ENCODE results near the gene LMF1. TPM values are rescaled to one million over a fixed set of nuclear protein-coding genes. Genes with fewer than 3 reads are reported as not detected.

Gene LMF1
- total and polyA plus RNA-seq, 2 of the 8 experiments (the other 6 are each of a cell fraction or from before 2014, with no cell fraction given) = 3.5 to 9.1 TPM

- H3K14ac ChIP-seq (ENCODE audit: insufficient read length) = no peak overlapping the region
- no peak overlapping the region for H2BK120ac ChIP-seq (replicated peaks; ENCODE audit: low read depth, low read length)
- no peak overlapping the region for H2BK5ac ChIP-seq (ENCODE audit: low read depth, low read length)
- no peak overlapping the region for H4K91ac ChIP-seq (replicated peaks; ENCODE audit: insufficient read length, low read length)
- H3K27me3 ChIP-seq (replicated peaks in 1 of 4; ENCODE audit: control insufficient read depth in 3 of 4, extremely low read depth in 1 of 4, insufficient read depth in 3 of 4, low read length in 3 of 4) = no peaks in the 10 kb centered on the region
- H3K27ac ChIP-seq (ENCODE audit: low read depth, low read length) = no peak overlapping the region
- no peaks in the 10 kb centered on the region for H3K23me2 ChIP-seq (ENCODE audit: low read depth, low read length)
- H3K56ac ChIP-seq (replicated peaks; ENCODE audit: insufficient read length, low read depth, low read length) = no peak overlapping the region
- no peak overlapping the region; a peak in 1 of 7 replicates for H3K9ac ChIP-seq (replicated peaks in 1 of 4; ENCODE audit: extremely low read depth in 1 of 4, low read depth in 3 of 4, low read length in 3 of 4)
- no peak overlapping the region for H2BK20ac ChIP-seq (ENCODE audit: low read length)
- H3K4ac ChIP-seq (replicated peaks; ENCODE audit: insufficient read length, low read depth, low read length) = no peak overlapping the region
- no peaks in the 10 kb centered on the region; a peak in 1 of 7 replicates for H3K4me1 ChIP-seq (replicated peaks in 1 of 4; ENCODE audit: control insufficient read depth in 3 of 4, insufficient read depth in 4 of 4, low read length in 3 of 4)
- H3K36me3 ChIP-seq (ENCODE audit: control insufficient read depth in 2 of 4, insufficient read depth in 4 of 4, low read length in 3 of 4) = no peaks in the 10 kb centered on the region
- no peak overlapping the region for H2BK12ac ChIP-seq (ENCODE audit: low read depth, low read length)
- no peaks in the 10 kb centered on the region for H4K20me1 ChIP-seq (replicated peaks in 1 of 2; ENCODE audit: control insufficient read depth in 1 of 2, insufficient read depth in 2 of 2, low read length in 2 of 2)
- no peaks in the 10 kb centered on the region for H3K79me2 ChIP-seq (ENCODE audit: control insufficient read depth in 1 of 2, insufficient read depth in 2 of 2, low read length in 2 of 2)
- H3K23ac ChIP-seq (ENCODE audit: insufficient read length) = no peak overlapping the region
- no peak overlapping the region for H2BK15ac ChIP-seq (ENCODE audit: low read length)
- H4K8ac ChIP-seq (ENCODE audit: extremely low read depth, insufficient read depth, low read length) = no peak overlapping the region
- no peak overlapping the region for H3K4me2 ChIP-seq (ENCODE audit: insufficient read depth in 1 of 2, low read depth in 2 of 2, low read length in 2 of 2)
- TF ChIP-seq NRF1 (IDR thresholded peaks at IDR 0.05; ENCODE audit: low read depth, low read length) = no peak
- TF ChIP-seq E2F6 (IDR thresholded peaks at IDR 0.05) = no peak
- TF ChIP-seq JUND (IDR thresholded peaks at IDR 0.05; ENCODE audit: low read length) = no peak
- TF ChIP-seq GABPA (IDR thresholded peaks at IDR 0.05; ENCODE audit: borderline replicate concordance, insufficient read depth, low read length) = no peak
- TF ChIP-seq JUN (IDR thresholded peaks at IDR 0.05; ENCODE audit: low read depth, low read length) = no peak
- TF ChIP-seq FOSL1 (IDR thresholded peaks at IDR 0.05; ENCODE audit: insufficient read depth, low read depth, low read length) = no peak
- TF ChIP-seq CHD1 (IDR thresholded peaks at IDR 0.05; ENCODE audit: low read depth, low read length) = no peak
- TF ChIP-seq BACH1 (IDR thresholded peaks at IDR 0.05; ENCODE audit: low read length) = no peak
- no peak for TF ChIP-seq TAF1 (IDR thresholded peaks at IDR 0.05; ENCODE audit: low read depth, low read length)
- no peak for TF ChIP-seq SP4 (IDR thresholded peaks at IDR 0.05; ENCODE audit: low read length)
- H2AFZ ChIP-seq (ENCODE audit: low read length) = no peak overlapping the region
- no peak for DNase-seq (ENCODE audit: low read depth in 1 of 2, low spot score in 2 of 2)
- 88% methylated on average over 22 of the region's 22 CpGs; no CpG with 5 or more reads in 1 of the 2 experiments for WGBS, 2 experiments (ENCODE audit: extremely low coverage in 1 of 2, insufficient coverage in 1 of 2, insufficient read length in 1 of 2, insufficient replicate concordance in 2 of 2, low coverage in 1 of 2, low lambda C conversion rate in 2 of 2, missing lambda C conversion rate in 1 of 2)
- H3K18ac ChIP-seq (ENCODE audit: extremely low read depth, low read length) = no peak overlapping the region
- FAIRE-seq = no peak
- CTCF ChIA-PET (ENCODE audit: partially characterized antibody) = no interaction called here
- POLR2A ChIA-PET (ENCODE audit: partially characterized antibody) = no interaction called here
- no peak overlapping the region for H2AK5ac ChIP-seq (ENCODE audit: low read depth, low read length)
- H3K4me3 ChIP-seq (ENCODE audit: extremely low read depth in 1 of 4, insufficient read depth in 2 of 4, low read depth in 3 of 4, low read length in 4 of 4) = no peak overlapping the region
- no peak overlapping the region for H4K5ac ChIP-seq (ENCODE audit: insufficient read length, low read depth, low read length)
- H3K9me3 ChIP-seq (ENCODE audit: insufficient read depth in 2 of 2, low read depth in 1 of 2, low read length in 1 of 2) = peaks cover 0 to 53% of the 10 kb centered on the region in 2 experiments; a peak in 2 of 4 replicates
- no peaks in the 10 kb centered on the region for H3K79me1 ChIP-seq (ENCODE audit: low read depth, low read length)
These were observed 96.9 kb downstream of the LMF1 start for GRCh38 chr16:873889-874288.

Data from H1 (cell line).